K562 (cell line): ENCODE data around the gene LBHD1. TPM values are rescaled to one million over a fixed set of nuclear protein-coding genes. Genes with fewer than 3 reads are reported as not detected.
A peak's percentile ranks its signal among the peaks of the same experiment; 100 is the strongest.

Experiments
- BRF2 ChIP-seq: IDR thresholded peaks from 3 replicates; pipeline ENCODE4 v1.6.1; 2011; ENCODE audit warnings: borderline replicate concordance, mild to moderate bottlenecking; ENCODE audit not compliant: insufficient read length, insufficient read depth
- DDX20 ChIP-seq: fragments of 450-650 bp; IDR thresholded peaks from 2 replicates; pipeline ENCODE4 v1.6.1; 2016; ENCODE audit warnings: missing genetic modification characterization, low read depth, mild to moderate bottlenecking, missing compliant biosample characterization, moderate library complexity
- ETV6 ChIP-seq, 3 experiments: fragments of 150-350 bp in 1 of 3; sonication (generic) in 1 of 3; formaldehyde crosslinking in 1 of 3; IDR thresholded peaks; 2 replicates each; pipeline versions ENCODE4 v1.6.1 to v1.8.0; 2014 to 2022; ENCODE audit warnings: borderline replicate concordance in 2 of 3, low read depth in 2 of 3, antibody characterized with exemption in 1 of 3, low read length in 1 of 3, mild to moderate bottlenecking in 1 of 3, missing genetic modification reagents in 1 of 3
- GATAD2B ChIP-seq: fragments of 450-650 bp; IDR thresholded peaks from 2 replicates; pipeline ENCODE4 v1.6.1; 2017; ENCODE audit warnings: mild to moderate bottlenecking, borderline replicate concordance
- PHF20 ChIP-seq: fragments of 450-650 bp; IDR thresholded peaks from 2 replicates; pipeline ENCODE4 v1.6.1; 2018; ENCODE audit not compliant: partially characterized antibody
- THAP12 ChIP-seq: fragments of 250-450 bp; sonication (Bioruptor Pico); IDR thresholded peaks from 2 replicates; pipeline ENCODE4 v1.9.0; 2021; ENCODE audit warnings: mild to moderate bottlenecking, inconsistent platforms
- THRA ChIP-seq: fragments of 450-650 bp; IDR thresholded peaks from 2 replicates; pipeline ENCODE4 v1.6.1; 2017; ENCODE audit warnings: mild to moderate bottlenecking, moderate library complexity
- ZBTB11 ChIP-seq, 3 experiments: fragments of 200-800 bp in 1 of 3; fragments of 250-450 bp in 1 of 3; fragments of 450-650 bp in 1 of 3; sonication (Bioruptor Pico) in 1 of 3; sonication (Bioruptor generic) in 1 of 3; formaldehyde crosslinking in 1 of 3; IDR thresholded peaks; 2 replicates each; pipeline versions ENCODE4 v1.6.1 to v1.8.0; 2016 to 2022; ENCODE audit warnings: mild to moderate bottlenecking in 2 of 3, missing genetic modification characterization in 2 of 3, missing compliant biosample characterization in 1 of 3, moderate library complexity in 1 of 3
- ZNF239 ChIP-seq: fragments of 250-450 bp; sonication (Bioruptor Pico); IDR thresholded peaks from 2 replicates; pipeline ENCODE4 v1.4.0; 2020; ENCODE audit warnings: mild to moderate bottlenecking
- ZNF398 ChIP-seq: fragments of 250-450 bp; sonication (Bioruptor Pico); IDR thresholded peaks from 2 replicates; pipeline ENCODE4 v1.8.0; 2021; ENCODE audit warnings: moderate library complexity, mild to moderate bottlenecking, inconsistent platforms
- ZNF431 ChIP-seq: sonication (generic); formaldehyde crosslinking; IDR thresholded peaks from 2 replicates; pipeline ENCODE4 v1.8.0; 2022; ENCODE audit warnings: mild to moderate bottlenecking, missing genetic modification reagents
- polyA plus RNA-seq, 8 experiments: library from polyadenylated mRNA; depleted of rRNA in 4 of 8; stranded (reverse) in 5 of 8; unstranded in 3 of 8; fragments of >200 nt; fragmentation: Nextera tagmentation in 2 of 8; fragmentation: Illumina TruSeq in 1 of 8; extraction: Ambion mirVana in 2 of 8; extraction: Trizol in 1 of 8; gene quantifications; 2 replicates each; pipeline versions ENCODE4 v1.2.1 to v1.2.3, GENCODE V29; 2011 to 2014; ENCODE audit warnings: inconsistent platforms in 1 of 8, missing spikeins in 1 of 8
- total RNA-seq, 7 experiments: library from RNA; depleted of rRNA in 6 of 7; stranded (reverse); fragments of >200 nt in 6 of 7; fragmentation: Illumina TruSeq in 2 of 7; extraction: Trizol in 2 of 7; gene quantifications; 2 replicates each; pipeline versions ENCODE4 v1.2.1 to v1.2.3, GENCODE V29; 2011 to 2021; ENCODE audit warnings: low replicate concordance in 1 of 7
- TF ChIP-seq, protein P1 (sequence below): fragments of 450-650 bp; IDR thresholded peaks from 2 replicates; pipeline ENCODE4 v1.6.1; 2016; ENCODE audit warnings: borderline replicate concordance

The LBHD1 gene
- total and polyA plus RNA-seq, 9 of the 15 experiments (the other 6 are each of a cell fraction or from before 2014, with no cell fraction given): 2.6 to 28.0 (median 12.5) TPM

GRCh38 chr11:62664405-62665074 lies 7.5 kb downstream of the LBHD1 start (continued):
- TF ChIP-seq ZNF398 (CRISPR knock-in tag) (no peak), BRF2 (no peak), GATAD2B (no peak), THAP12 (CRISPR knock-in tag) (no peak), PHF20 (peak; percentile 10), ZNF239 (CRISPR knock-in tag) (no peak), ETV6 (IDR thresholded peaks at IDR 0.05; ENCODE audit: borderline replicate concordance in 1 of 2, low read depth in 2 of 2, low read length in 1 of 2) (no peak), ETV6 (CRISPR knock-in tag; IDR thresholded peaks at IDR 0.05; ENCODE audit: borderline replicate concordance) (no peak), ZBTB11 (CRISPR knock-in tag; IDR thresholded peaks at IDR 0.05) (peak in 1 of 3 experiments; percentile 60; a peak in 1 of 6 replicates), ZNF431 (peak; percentile 36; the same call in 1 of the 2 replicates), DDX20 (no peak), THRA (no peak)
- TF ChIP-seq, protein P1, sequence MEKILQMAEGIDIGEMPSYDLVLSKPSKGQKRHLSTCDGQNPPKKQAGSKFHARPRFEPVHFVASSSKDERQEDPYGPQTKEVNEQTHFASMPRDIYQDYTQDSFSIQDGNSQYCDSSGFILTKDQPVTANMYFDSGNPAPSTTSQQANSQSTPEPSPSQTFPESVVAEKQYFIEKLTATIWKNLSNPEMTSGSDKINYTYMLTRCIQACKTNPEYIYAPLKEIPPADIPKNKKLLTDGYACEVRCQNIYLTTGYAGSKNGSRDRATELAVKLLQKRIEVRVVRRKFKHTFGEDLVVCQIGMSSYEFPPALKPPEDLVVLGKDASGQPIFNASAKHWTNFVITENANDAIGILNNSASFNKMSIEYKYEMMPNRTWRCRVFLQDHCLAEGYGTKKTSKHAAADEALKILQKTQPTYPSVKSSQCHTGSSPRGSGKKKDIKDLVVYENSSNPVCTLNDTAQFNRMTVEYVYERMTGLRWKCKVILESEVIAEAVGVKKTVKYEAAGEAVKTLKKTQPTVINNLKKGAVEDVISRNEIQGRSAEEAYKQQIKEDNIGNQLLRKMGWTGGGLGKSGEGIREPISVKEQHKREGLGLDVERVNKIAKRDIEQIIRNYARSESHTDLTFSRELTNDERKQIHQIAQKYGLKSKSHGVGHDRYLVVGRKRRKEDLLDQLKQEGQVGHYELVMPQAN: peak; percentile 47; the same call in 1 of the 2 replicates
